Endodermal cell (in vitro differentiated cells): Measurements from ENCODE around the gene PIN4. TPM values are rescaled to one million over a fixed set of nuclear protein-coding genes. Genes with fewer than 3 reads are reported as not detected.

Experiments
- DNase-seq: peaks from one replicate; pipeline ENCODE4 v3.0.0-alpha.2; 2017
- H3K27ac ChIP-seq: 2 replicates; pipeline ENCODE4 v1.5.1; 2013; ENCODE audit warnings: mild to moderate bottlenecking, low read depth, low read length, moderate library complexity
- H3K27me3 ChIP-seq: 2 replicates; pipeline ENCODE4 v1.6.1; 2013; ENCODE audit warnings: mild to moderate bottlenecking, low read length, moderate library complexity; ENCODE audit not compliant: insufficient read depth, control insufficient read depth, poor library complexity, severe bottlenecking
- H3K36me3 ChIP-seq: 2 replicates; pipeline ENCODE4 v1.7.0; 2013; ENCODE audit warnings: mild to moderate bottlenecking, low read length, moderate library complexity; ENCODE audit not compliant: control insufficient read depth, insufficient read depth
- H3K4me1 ChIP-seq: one replicate; pipeline ENCODE4 v1.7.0; 2013; ENCODE audit warnings: low read length; ENCODE audit not compliant: control insufficient read depth, insufficient read depth
- H3K4me3 ChIP-seq: 2 replicates; pipeline ENCODE4 v1.5.1; 2013; ENCODE audit warnings: mild to moderate bottlenecking, low read length, moderate library complexity
- H3K9ac ChIP-seq: 2 replicates; pipeline ENCODE4 v1.6.1; 2013; ENCODE audit warnings: mild to moderate bottlenecking, low read length, moderate library complexity; ENCODE audit not compliant: poor library complexity, severe bottlenecking; ENCODE audit errors: extremely low read depth
- H3K9me3 ChIP-seq: 2 replicates; pipeline ENCODE4 v1.6.1; 2013; ENCODE audit warnings: mild to moderate bottlenecking, low read length, moderate library complexity; ENCODE audit not compliant: control insufficient read depth
- H3K27ac Mint-ChIP-seq: 2 replicates; pipeline ENCODE4 v1.8.0; 2020; ENCODE audit warnings: mixed read lengths
- H3K27me3 Mint-ChIP-seq: 2 replicates; pipeline ENCODE4 v1.8.0; 2021; ENCODE audit warnings: mild to moderate bottlenecking, mixed read lengths; ENCODE audit not compliant: insufficient read depth
- H3K36me3 Mint-ChIP-seq: 2 replicates; pipeline ENCODE4 v1.8.0; 2020; ENCODE audit warnings: low read depth, mixed read lengths
- H3K4me1 Mint-ChIP-seq: 2 replicates; pipeline ENCODE4 v1.8.0; 2020; ENCODE audit warnings: mixed read lengths
- H3K4me3 Mint-ChIP-seq: 2 replicates; pipeline ENCODE4 v1.8.0; 2020; ENCODE audit warnings: mild to moderate bottlenecking, moderate library complexity, mixed read lengths
- H3K9me3 Mint-ChIP-seq: 2 replicates; pipeline ENCODE4 v1.8.0; 2020; ENCODE audit warnings: mild to moderate bottlenecking, mixed read lengths
- CTCF ChIP-seq: fragments of 200-600 bp; sonication (generic); conservative IDR thresholded peaks from 2 replicates; pipeline ENCODE4 v1.5.0; 2021; ENCODE audit warnings: antibody characterized with exemption, mild to moderate bottlenecking
- WGBS, 2 experiments: methylation state at CpG; one replicate each; pipeline versions ENCODE4 v1.1.5 to v1.1.7; 2013; ENCODE audit warnings: missing lambda C conversion rate in 2 of 2, mixed read lengths in 1 of 2; ENCODE audit not compliant: insufficient coverage in 1 of 2, insufficient read length in 1 of 2; 5-methylcytosine and 5-hydroxymethylcytosine counted together
- total RNA-seq, 2 donors: library from RNA; stranded (reverse); fragmentation: NEBNext Ultra II Directional in 1 of 2; extraction: Animal tissue kit (Norgen Biotek cat#: 25700) in 1 of 2; gene quantifications; 2 replicates in 1 of 2; 3 replicates in 1 of 2; pipeline ENCODE4 v1.2.1, GENCODE V29; 2021

The PIN4 gene
- total RNA-seq, 2 donors from 2014 or later = 16.6 to 17.2 TPM

GRCh38 chrX:72180539-72180938 is 1.0 kb upstream of the PIN4 start:
- Histone ChIP-seq H3K9me3 (no peaks in the 10 kb centered on the region), H3K9ac (no peak overlapping the region), H3K27me3 (no peaks in the 10 kb centered on the region), H3K36me3 (no peaks in the 10 kb centered on the region), H3K4me1 (no peaks in the 10 kb centered on the region), H3K4me3 (peak overlapping the region; percentile 93), H3K27ac (no peak overlapping the region)
- WGBS, 2 experiments = 100% methylated on average over 1 of the region's 1 CpG; no CpG with 5 or more reads in 1 of the 2 experiments
- H3K9me3 Mint-ChIP-seq = peaks cover 39% of the 10 kb centered on the region
- H3K4me1 Mint-ChIP-seq = no peaks in the 10 kb centered on the region
- H3K27me3 Mint-ChIP-seq = peaks cover 4% of the 10 kb centered on the region
- DNase-seq = no peak
- H3K4me3 Mint-ChIP-seq = no peak overlapping the region
- TF ChIP-seq CTCF = no peak
- no peak overlapping the region for H3K27ac Mint-ChIP-seq
- peaks cover 2% of the 10 kb centered on the region for H3K36me3 Mint-ChIP-seq

GRCh38 chrX:72182924-72183323 is 1.4 kb downstream of the PIN4 start:
- Histone ChIP-seq H3K9me3 (no peaks in the 10 kb centered on the region), H3K9ac (no peak overlapping the region), H3K27me3 (no peaks in the 10 kb centered on the region), H3K36me3 (peaks cover 16% of the 10 kb centered on the region), H3K27ac (no peak overlapping the region), H3K4me3 (peak overlapping the region; percentile 93), H3K4me1 (no peaks in the 10 kb centered on the region)
- H3K27me3 Mint-ChIP-seq = no peaks in the 10 kb centered on the region
- peaks cover 17% of the 10 kb centered on the region for H3K36me3 Mint-ChIP-seq
- DNase-seq = no peak
- 95% methylated on average over 2 of the region's 2 CpGs; no CpG with 5 or more reads in 1 of the 2 experiments for WGBS, 2 experiments
- no peak for TF ChIP-seq CTCF
- H3K4me3 Mint-ChIP-seq = no peak overlapping the region
- no peaks in the 10 kb centered on the region for H3K4me1 Mint-ChIP-seq
- peaks cover 25% of the 10 kb centered on the region for H3K9me3 Mint-ChIP-seq
- H3K27ac Mint-ChIP-seq = no peak overlapping the region

- Histone ChIP-seq H3K9ac (no peak overlapping the region), H3K9me3 (no peaks in the 10 kb centered on the region), H3K27ac (no peak overlapping the region), H3K4me1 (no peaks in the 10 kb centered on the region), H3K4me3 (no peak overlapping the region), H3K27me3 (no peaks in the 10 kb centered on the region), H3K36me3 (peaks cover 45% of the 10 kb centered on the region)
- peak overlapping the region; percentile 74 for H3K27ac Mint-ChIP-seq
- no peaks in the 10 kb centered on the region for H3K27me3 Mint-ChIP-seq
- H3K4me3 Mint-ChIP-seq = no peak overlapping the region
- H3K9me3 Mint-ChIP-seq = peaks cover 56% of the 10 kb centered on the region
- WGBS, 2 experiments = 80 to 83% methylated on average over 2 to 6 of the region's 7 CpGs
- DNase-seq = no peak
- no peak for TF ChIP-seq CTCF
- H3K4me1 Mint-ChIP-seq = peaks cover 18% of the 10 kb centered on the region
- peaks cover 43% of the 10 kb centered on the region for H3K36me3 Mint-ChIP-seq
Observed at GRCh38 chrX:72201836-72202536, 20.4 kb downstream of the PIN4 start.
